Keratinocyte (primary cell): ENCODE data around the gene NLRP8.

Source experiments
- EZH2 ChIP-seq: IDR thresholded peaks from one replicate; pipeline ENCODE4 v1.6.1; 2012; ENCODE audit warnings: inconsistent platforms, mild to moderate bottlenecking, low read length, moderate library complexity
- TF ChIP-seq, protein P1 (sequence below), 3 experiments: IDR thresholded peaks in 1 of 3; conservative IDR thresholded peaks in 1 of 3; optimal IDR thresholded peaks in 1 of 3; 2 replicates in 2 of 3; 3 replicates in 1 of 3; pipeline versions ENCODE3 to v1.5.1; 2011; ENCODE audit warnings: low read length in 3 of 3, mild to moderate bottlenecking in 3 of 3, moderate library complexity in 2 of 3, control low read depth in 1 of 3, inconsistent platforms in 1 of 3; ENCODE audit not compliant: insufficient read depth in 2 of 3; ENCODE audit errors: extremely low read depth in 1 of 3

DNA sequence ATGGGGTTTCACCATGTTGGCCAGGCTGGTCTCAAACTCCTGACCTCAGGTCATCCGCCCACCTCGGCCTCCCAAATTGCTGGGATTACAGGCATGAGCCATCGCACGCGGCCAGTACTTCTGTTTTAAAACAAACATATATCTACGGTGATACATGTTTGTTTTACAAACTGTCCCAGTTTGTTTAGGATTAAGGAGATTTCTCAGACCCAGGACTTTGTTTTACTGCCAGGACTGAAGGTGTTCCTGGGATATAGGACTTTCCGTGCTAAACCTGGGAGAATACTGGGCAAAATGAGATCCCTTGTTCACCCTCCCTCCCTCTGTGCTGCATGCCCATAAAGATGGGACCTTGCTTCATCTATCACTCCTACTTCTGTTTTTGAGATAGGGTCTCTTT lies 8.8 kb downstream of the NLRP8 start:
- TF ChIP-seq EZH2: no peak
- TF ChIP-seq, protein P1, sequence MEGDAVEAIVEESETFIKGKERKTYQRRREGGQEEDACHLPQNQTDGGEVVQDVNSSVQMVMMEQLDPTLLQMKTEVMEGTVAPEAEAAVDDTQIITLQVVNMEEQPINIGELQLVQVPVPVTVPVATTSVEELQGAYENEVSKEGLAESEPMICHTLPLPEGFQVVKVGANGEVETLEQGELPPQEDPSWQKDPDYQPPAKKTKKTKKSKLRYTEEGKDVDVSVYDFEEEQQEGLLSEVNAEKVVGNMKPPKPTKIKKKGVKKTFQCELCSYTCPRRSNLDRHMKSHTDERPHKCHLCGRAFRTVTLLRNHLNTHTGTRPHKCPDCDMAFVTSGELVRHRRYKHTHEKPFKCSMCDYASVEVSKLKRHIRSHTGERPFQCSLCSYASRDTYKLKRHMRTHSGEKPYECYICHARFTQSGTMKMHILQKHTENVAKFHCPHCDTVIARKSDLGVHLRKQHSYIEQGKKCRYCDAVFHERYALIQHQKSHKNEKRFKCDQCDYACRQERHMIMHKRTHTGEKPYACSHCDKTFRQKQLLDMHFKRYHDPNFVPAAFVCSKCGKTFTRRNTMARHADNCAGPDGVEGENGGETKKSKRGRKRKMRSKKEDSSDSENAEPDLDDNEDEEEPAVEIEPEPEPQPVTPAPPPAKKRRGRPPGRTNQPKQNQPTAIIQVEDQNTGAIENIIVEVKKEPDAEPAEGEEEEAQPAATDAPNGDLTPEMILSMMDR (optimal IDR thresholded peaks at IDR 0.05 in 1 of 3, IDR thresholded peaks at IDR 0.05 in 1 of 3, conservative IDR thresholded peaks at IDR 0.05 in 1 of 3; ENCODE audit: extremely low read depth in 1 of 3, insufficient read depth in 2 of 3, low read length in 3 of 3): no peak
